GM18520 (cell line): Measurements from ENCODE around the gene HGF.

Experiments used
- ATAC-seq: cut with Tn5 transposase; IDR thresholded peaks from one replicate; pipeline ENCODE4 v1.9.1; 2021; ENCODE audit not compliant: unreplicated experiment

The HGF gene

GRCh38 chr7:81776948-81777630 is 7.2 kb upstream of the HGF start:
- no peak for ATAC-seq

DNA sequence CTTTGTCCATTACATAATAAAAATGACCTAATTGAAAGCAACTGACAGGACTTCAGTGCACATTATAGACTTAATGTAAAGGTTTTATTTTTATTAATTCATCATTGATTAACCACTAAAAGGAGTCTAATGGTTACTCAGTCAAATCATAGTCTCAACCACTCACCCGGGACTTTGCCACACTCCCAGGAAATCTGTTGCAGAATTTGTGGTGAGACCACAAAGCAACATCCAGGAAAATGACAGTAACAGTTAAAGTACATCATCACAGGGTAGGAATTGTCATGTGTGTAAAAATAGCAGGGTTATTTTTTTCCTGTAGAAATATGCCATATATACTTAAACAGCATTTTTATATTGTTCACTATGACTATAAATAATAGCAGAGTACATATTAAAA is 6.3 kb upstream of the HGF start:
- ATAC-seq: no peak

GRCh38 chr7:81775560-81775959 is 5.7 kb upstream of the HGF start:
- no peak for ATAC-seq

DNA sequence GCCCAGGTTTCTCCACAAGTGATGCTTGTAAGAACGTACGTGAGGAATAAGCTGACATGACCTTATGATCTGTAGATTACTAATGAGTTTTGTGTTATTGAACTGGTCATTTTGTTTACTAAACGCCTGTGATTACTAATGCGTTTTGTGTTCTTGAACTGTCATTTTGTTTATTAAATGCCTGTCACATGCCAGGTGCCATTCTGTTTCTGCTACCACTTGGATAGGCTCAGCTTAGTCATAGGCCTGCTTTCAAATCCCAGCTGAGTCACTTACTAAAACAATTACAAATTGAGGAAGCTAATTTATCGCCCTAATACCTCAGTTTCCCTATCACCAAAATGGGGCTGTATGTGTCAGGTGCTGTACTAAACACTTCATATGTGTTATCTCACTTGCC is 4.7 kb upstream of the HGF start:
- ATAC-seq: no peak

GRCh38 chr7:81770728-81771223 is 929 bp upstream of the HGF start:
- ATAC-seq: no peak

DNA sequence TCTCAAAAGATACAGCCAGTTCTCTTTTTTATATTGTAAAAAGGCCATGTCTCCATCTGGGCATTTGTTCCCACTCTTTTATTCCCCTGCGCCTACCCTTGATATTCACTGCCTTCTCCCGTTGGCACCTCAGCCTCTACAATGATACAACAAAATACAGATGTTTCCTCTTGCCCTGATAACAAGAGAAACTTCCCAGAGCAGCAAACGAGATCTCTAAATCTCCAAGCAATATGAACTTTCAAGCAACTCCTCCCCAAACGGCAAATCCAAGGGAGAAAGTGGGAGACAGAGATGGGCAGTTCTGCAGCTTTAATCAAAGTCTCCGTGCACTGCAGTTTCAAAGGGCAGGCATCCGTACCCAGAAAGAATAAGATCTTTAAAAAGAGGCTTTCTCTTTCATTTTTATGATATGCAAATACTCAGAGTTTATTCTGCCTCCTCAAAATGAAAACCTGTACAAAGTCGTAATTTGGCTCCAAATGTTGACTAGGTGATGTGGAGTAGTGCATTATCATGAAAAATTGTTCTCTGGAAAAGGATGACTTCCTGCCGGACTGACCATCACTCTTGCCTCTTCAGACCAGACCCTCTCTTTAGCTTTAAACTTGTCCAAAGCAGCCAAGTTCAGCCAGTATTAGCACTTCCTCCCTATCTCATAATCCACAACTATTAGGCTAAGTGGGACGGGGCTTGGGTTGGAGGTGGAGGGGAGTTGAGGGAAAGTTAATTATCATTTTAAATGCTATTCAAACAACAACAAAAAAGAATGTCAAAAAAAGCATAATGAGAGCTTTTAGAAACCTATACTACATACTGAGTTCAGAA is 682 bp downstream of the HGF start:
- ATAC-seq: no peak

GRCh38 chr7:81767926-81768325 is 1.9 kb downstream of the HGF start:
- no peak for ATAC-seq

- no peak for ATAC-seq
Measured at GRCh38 chr7:81761821-81762220, 8.0 kb downstream of the HGF start.

GRCh38 chr7:81761031-81761430 is 8.8 kb downstream of the HGF start:
- ATAC-seq: no peak

- ATAC-seq: no peak
Measured at GRCh38 chr7:81754918-81755696, 14.7 kb downstream of the HGF start.

DNA sequence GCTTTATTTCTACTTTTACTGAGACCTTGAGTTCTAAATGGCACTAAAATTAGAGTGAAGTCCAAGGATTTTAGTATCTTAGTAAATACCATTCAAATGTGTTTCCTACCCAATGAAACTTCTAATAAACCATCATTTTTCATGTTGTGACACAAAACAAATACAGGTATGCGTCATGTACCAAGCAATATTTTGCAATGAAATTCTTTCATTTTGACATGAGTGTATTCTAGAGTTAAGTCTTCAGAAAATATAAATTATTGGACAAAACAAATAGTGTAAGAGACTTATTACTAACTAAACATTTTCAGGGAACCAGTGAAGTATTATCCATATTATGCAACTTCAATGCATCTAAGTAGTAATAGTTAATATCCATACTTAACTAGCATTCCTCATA is 16.5 kb downstream of the HGF start:
- ATAC-seq: no peak

- ATAC-seq: no peak
Measured at GRCh38 chr7:81752318-81752714, 17.5 kb downstream of the HGF start.

DNA sequence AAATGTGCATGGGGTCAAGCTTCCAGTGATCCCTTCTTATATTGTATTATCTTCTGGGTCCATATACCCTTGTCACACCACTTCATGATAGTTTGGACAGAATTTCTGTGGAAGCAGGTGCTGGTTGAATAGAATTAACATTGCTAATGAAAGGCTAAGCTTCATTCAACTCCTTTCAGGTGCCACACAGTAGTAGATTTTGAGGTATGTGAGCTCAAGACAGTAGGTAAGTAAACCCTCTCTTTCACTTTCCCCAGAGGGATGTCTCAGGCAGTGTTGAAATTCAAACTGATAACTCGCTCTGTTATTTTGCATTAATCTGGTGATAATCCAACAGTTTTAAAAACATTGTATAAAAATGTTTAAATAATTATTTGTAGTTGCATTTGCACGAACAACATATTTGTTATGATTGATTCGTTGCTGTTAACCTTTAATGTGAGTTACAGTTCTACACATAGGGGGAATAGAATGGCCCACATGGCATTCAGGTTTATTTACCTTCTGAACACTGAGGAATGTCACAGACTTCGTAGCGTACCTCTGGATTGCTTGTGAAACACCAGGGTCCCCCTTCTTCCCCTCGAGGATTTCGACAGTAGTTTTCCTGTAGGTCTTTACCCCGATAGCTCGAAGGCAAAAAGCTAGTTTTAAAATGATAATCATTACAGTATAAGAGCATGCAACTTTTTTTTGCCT is 18.1 kb downstream of the HGF start:
- ATAC-seq: no peak

- no peak for ATAC-seq
Measured at GRCh38 chr7:81745637-81746036, 24.2 kb downstream of the HGF start.

DNA sequence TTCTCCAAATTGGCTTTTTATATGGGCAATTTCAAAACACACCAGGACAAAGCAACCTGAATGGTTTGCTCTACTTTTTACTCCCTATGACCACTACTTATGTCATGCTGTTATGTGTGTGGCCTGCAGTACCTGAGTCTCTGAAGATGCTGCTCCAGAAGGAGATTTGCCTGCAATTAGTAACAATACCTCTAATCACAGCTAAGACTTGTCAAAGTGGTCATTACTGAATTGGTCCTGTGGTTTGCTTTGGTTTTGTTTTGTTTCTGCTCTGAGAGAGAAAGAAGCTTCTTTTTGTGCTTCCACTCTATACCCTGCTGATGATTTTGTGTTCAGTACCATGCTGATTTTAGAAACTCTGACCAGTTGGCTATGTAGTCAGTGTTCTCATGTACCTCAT is 25.5 kb downstream of the HGF start:
- ATAC-seq: no peak

DNA sequence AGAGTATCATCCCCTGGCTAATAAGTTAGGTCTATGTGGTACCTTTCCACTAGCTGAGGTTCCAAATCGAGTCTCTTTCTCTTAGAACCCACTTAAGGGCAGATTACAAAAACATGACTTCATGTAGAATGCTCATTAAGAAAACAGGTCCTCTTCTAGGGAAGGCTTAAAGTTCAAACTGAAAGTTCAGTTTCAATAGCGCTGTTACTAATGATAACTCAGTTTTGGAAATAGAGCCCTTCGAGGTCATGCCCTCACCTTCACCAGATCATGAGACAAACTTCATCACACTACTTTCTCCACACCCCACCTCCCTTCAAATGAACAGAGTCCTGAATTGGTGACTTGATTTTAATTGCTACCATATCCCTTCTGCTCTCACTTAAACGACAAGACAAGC is 26.2 kb downstream of the HGF start:
- ATAC-seq: no peak

- no peak for ATAC-seq
Measured at GRCh38 chr7:81743201-81743600, 26.6 kb downstream of the HGF start.

DNA sequence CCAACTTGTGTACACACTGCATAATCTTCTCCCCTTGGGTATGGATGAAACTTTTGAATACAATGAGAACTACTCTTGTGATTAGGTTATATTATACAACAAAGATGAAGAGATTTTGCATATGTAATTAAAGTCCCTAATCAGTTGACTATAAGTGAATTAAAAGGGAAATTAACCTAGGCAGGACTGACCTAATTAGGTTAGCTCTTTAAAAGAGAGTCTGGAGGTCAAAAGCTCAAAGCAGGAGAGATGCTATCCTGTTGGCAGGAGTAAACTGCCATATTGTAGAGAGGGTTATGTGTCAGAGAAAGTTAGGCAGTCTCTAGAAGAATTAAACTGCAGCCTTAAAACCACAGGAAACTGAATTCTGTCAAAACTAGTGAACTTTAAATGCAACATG is 29.4 kb downstream of the HGF start:
- ATAC-seq: no peak

DNA sequence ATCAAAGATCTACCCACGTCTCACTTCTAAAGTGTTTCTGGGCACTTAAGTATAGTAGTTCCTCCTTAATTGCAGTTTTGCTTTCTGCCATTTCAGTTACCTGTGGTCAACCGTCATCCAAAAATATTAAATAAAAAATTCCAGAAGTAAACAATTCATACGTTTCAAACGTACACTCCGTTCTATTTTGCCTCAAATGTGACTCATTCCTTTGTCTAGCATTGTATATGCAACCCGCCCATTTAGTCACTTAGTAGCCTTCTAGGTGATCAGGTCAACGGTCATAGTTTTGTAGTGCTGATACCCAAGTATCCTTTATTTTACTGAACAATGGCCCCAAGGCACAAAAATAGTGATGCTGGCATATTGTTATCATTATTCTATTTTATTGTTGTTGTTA is 33.8 kb downstream of the HGF start:
- ATAC-seq: no peak

DNA sequence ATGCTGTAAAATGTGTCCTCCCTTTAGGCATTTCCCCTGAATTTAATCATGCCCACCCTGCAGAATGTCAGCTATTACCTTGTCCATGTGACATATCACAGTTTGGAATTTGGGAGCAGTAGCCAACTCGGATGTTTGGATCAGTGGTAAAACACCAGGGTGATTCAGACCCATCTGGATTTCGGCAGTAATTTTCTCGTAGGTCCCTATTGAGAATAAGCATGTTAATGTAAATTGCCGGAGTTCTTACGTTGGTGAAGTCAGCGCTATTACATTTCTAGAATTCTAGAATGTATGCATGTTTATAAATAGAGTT is 44.1 kb downstream of the HGF start:
- no peak for ATAC-seq
